Measurements from ENCODE around the gene HDAC9.

HDAC9 gene

GRCh38 chr7:18755793-18756192, 260.2 kb downstream of the HDAC9 start:
- no peak for TF ChIP-seq SIN3A (IDR thresholded peaks at IDR 0.05; ENCODE audit: borderline replicate concordance, insufficient read depth, low read length)
- no peak for TF ChIP-seq TAF1 (IDR thresholded peaks at IDR 0.05; ENCODE audit: borderline replicate concordance, insufficient read depth, low read length)
- TF ChIP-seq REST (IDR thresholded peaks at IDR 0.05; ENCODE audit: insufficient read depth in 1 of 2, low read depth in 2 of 2, low read length in 2 of 2) = peak; percentile 16 to 71; a peak in 1 of 4 replicates
- no peak for TF ChIP-seq FOXP2 (optimal IDR thresholded peaks at IDR 0.05; ENCODE audit: borderline replicate concordance, extremely low read depth, extremely low read length, insufficient read depth)
- TF ChIP-seq POLR2AphosphoS5 (IDR thresholded peaks at IDR 0.05; ENCODE audit: low read depth, low read length) = no peak

GRCh38 chr7:18756378-18757050, 261.0 kb downstream of the HDAC9 start:
- TF ChIP-seq SIN3A (IDR thresholded peaks at IDR 0.05; ENCODE audit: borderline replicate concordance, insufficient read depth, low read length) (no peak), FOXP2 (optimal IDR thresholded peaks at IDR 0.05; ENCODE audit: borderline replicate concordance, extremely low read depth, extremely low read length, insufficient read depth) (no peak)

- TF ChIP-seq REST (IDR thresholded peaks at IDR 0.05; ENCODE audit: insufficient read depth in 1 of 2, low read depth in 2 of 2, low read length in 2 of 2) = no peak
These were observed 264.5 kb downstream of the HDAC9 start for GRCh38 chr7:18760046-18760445.

GRCh38 chr7:18760631-18761445, 265.3 kb downstream of the HDAC9 start:
- TF ChIP-seq TAF1 (IDR thresholded peaks at IDR 0.05; ENCODE audit: borderline replicate concordance, insufficient read depth, low read length) (no peak), POLR2AphosphoS5 (IDR thresholded peaks at IDR 0.05; ENCODE audit: low read depth, low read length) (no peak), REST (IDR thresholded peaks at IDR 0.05; ENCODE audit: insufficient read depth in 1 of 2, low read depth in 2 of 2, low read length in 2 of 2) (no peak), FOXP2 (optimal IDR thresholded peaks at IDR 0.05; ENCODE audit: borderline replicate concordance, extremely low read depth, extremely low read length, insufficient read depth) (no peak), SIN3A (IDR thresholded peaks at IDR 0.05; ENCODE audit: borderline replicate concordance, insufficient read depth, low read length) (no peak)

- no peak for TF ChIP-seq REST (IDR thresholded peaks at IDR 0.05; ENCODE audit: insufficient read depth in 1 of 2, low read depth in 2 of 2, low read length in 2 of 2)
- TF ChIP-seq FOXP2 (optimal IDR thresholded peaks at IDR 0.05; ENCODE audit: borderline replicate concordance, extremely low read depth, extremely low read length, insufficient read depth) = no peak
- TF ChIP-seq TAF1 (IDR thresholded peaks at IDR 0.05; ENCODE audit: borderline replicate concordance, insufficient read depth, low read length) = no peak
- no peak for TF ChIP-seq POLR2AphosphoS5 (IDR thresholded peaks at IDR 0.05; ENCODE audit: low read depth, low read length)
- no peak for TF ChIP-seq SIN3A (IDR thresholded peaks at IDR 0.05; ENCODE audit: borderline replicate concordance, insufficient read depth, low read length)
These were observed 266.6 kb downstream of the HDAC9 start for GRCh38 chr7:18762189-18762588.

Data from PFSK-1 (cell line).